Activated T-helper 17 cell treated with anti-CD3 and anti-CD28 coated beads, Interleukin-2, amount 50 U/mL, for 72 hours (primary cell): ENCODE results near the gene C10orf105. TPM values are rescaled to one million over a fixed set of nuclear protein-coding genes. Genes with fewer than 3 reads are reported as not detected.

ENCODE experiments used
- ATAC-seq: fragments of 150-1000 bp; cut with Tn5 transposase; replicated peaks from 2 replicates; pipeline ENCODE4 v1.10.0; 2021; ENCODE audit warnings: mild to moderate bottlenecking, moderate library complexity
- H3K27ac Mint-ChIP-seq: one replicate; pipeline ENCODE4 v1.8.0; 2022; ENCODE audit warnings: mixed read lengths
- H3K27me3 Mint-ChIP-seq: one replicate; pipeline ENCODE4 v1.8.0; 2022; ENCODE audit warnings: mixed read lengths
- H3K36me3 Mint-ChIP-seq: one replicate; pipeline ENCODE4 v1.8.0; 2022; ENCODE audit warnings: low read depth, mild to moderate bottlenecking, mixed read lengths
- H3K4me1 Mint-ChIP-seq: one replicate; pipeline ENCODE4 v1.8.0; 2022; ENCODE audit warnings: mixed read lengths
- H3K4me3 Mint-ChIP-seq: one replicate; pipeline ENCODE4 v1.8.0; 2022; ENCODE audit warnings: mild to moderate bottlenecking, mixed read lengths
- H3K9me3 Mint-ChIP-seq: one replicate; pipeline ENCODE4 v1.8.0; 2022; ENCODE audit warnings: mixed read lengths
- total RNA-seq, 2 donors: library from RNA; stranded (reverse); gene quantifications; one replicate each; pipeline ENCODE4 v1.2.3, GENCODE V29; 2022

The C10orf105 gene
- total RNA-seq, 2 donors from 2014 or later = 0.04 to 1.0 TPM

- no peak overlapping the region for H3K4me3 Mint-ChIP-seq
- ATAC-seq = no peak
Observed at GRCh38 chr10:71710519-71710918, 9.1 kb downstream of the C10orf105 start.

GRCh38 chr10:71708897-71709882 is 10.4 kb downstream of the C10orf105 start:
- H3K36me3 Mint-ChIP-seq = peaks cover 1% of the 10 kb centered on the region
- no peaks in the 10 kb centered on the region for H3K9me3 Mint-ChIP-seq
- H3K27ac Mint-ChIP-seq = peak overlapping the region; percentile 37
- no peaks in the 10 kb centered on the region for H3K27me3 Mint-ChIP-seq
- peaks cover 23% of the 10 kb centered on the region for H3K4me1 Mint-ChIP-seq
- ATAC-seq = no peak
- H3K4me3 Mint-ChIP-seq = no peak overlapping the region

More at GRCh38 chr10:71710519-71710918, 9.1 kb downstream of the C10orf105 start:
- H3K36me3 Mint-ChIP-seq = peaks cover 11% of the 10 kb centered on the region
- no peak overlapping the region for H3K27ac Mint-ChIP-seq
- H3K27me3 Mint-ChIP-seq = no peaks in the 10 kb centered on the region
- no peaks in the 10 kb centered on the region for H3K9me3 Mint-ChIP-seq
- peaks cover 32% of the 10 kb centered on the region for H3K4me1 Mint-ChIP-seq

GRCh38 chr10:71708301-71708703 is 11.3 kb downstream of the C10orf105 start:
- no peaks in the 10 kb centered on the region for H3K9me3 Mint-ChIP-seq
- H3K36me3 Mint-ChIP-seq = no peaks in the 10 kb centered on the region
- H3K4me1 Mint-ChIP-seq = peaks cover 18% of the 10 kb centered on the region
- ATAC-seq = peak; percentile 67
- H3K27ac Mint-ChIP-seq = peak overlapping the region; percentile 12
- no peaks in the 10 kb centered on the region for H3K27me3 Mint-ChIP-seq
- no peak overlapping the region for H3K4me3 Mint-ChIP-seq

GRCh38 chr10:71707240-71707789 is 12.3 kb downstream of the C10orf105 start:
- no peaks in the 10 kb centered on the region for H3K36me3 Mint-ChIP-seq
- no peak overlapping the region for H3K4me3 Mint-ChIP-seq
- H3K27me3 Mint-ChIP-seq = no peaks in the 10 kb centered on the region
- ATAC-seq = no peak
- peaks cover 13% of the 10 kb centered on the region for H3K4me1 Mint-ChIP-seq
- no peaks in the 10 kb centered on the region for H3K9me3 Mint-ChIP-seq
- H3K27ac Mint-ChIP-seq = peak overlapping the region; percentile 12

- ATAC-seq = no peak
- Mint-ChIP-seq H3K4me3 (no peak overlapping the region), H3K4me1 (peaks cover 13% of the 10 kb centered on the region), H3K27ac (no peak overlapping the region), H3K9me3 (no peaks in the 10 kb centered on the region), H3K36me3 (no peaks in the 10 kb centered on the region), H3K27me3 (no peaks in the 10 kb centered on the region)
Observed at GRCh38 chr10:71706216-71707121, 13.1 kb downstream of the C10orf105 start.

GRCh38 chr10:71705582-71705981 is 14.0 kb downstream of the C10orf105 start:
- peaks cover 13% of the 10 kb centered on the region for H3K4me1 Mint-ChIP-seq
- H3K9me3 Mint-ChIP-seq = no peaks in the 10 kb centered on the region
- no peaks in the 10 kb centered on the region for H3K36me3 Mint-ChIP-seq
- H3K27me3 Mint-ChIP-seq = no peaks in the 10 kb centered on the region
- no peak for ATAC-seq
- H3K27ac Mint-ChIP-seq = peak overlapping the region; percentile 68
- H3K4me3 Mint-ChIP-seq = no peak overlapping the region

GRCh38 chr10:71704816-71705215 is 14.8 kb downstream of the C10orf105 start:
- Mint-ChIP-seq H3K27me3 (no peaks in the 10 kb centered on the region), H3K36me3 (no peaks in the 10 kb centered on the region), H3K27ac (no peak overlapping the region), H3K9me3 (no peaks in the 10 kb centered on the region), H3K4me1 (peaks cover 13% of the 10 kb centered on the region), H3K4me3 (no peak overlapping the region)
- no peak for ATAC-seq

GRCh38 chr10:71703577-71703976 is 16.0 kb downstream of the C10orf105 start:
- no peaks in the 10 kb centered on the region for H3K36me3 Mint-ChIP-seq
- H3K27me3 Mint-ChIP-seq = no peaks in the 10 kb centered on the region
- H3K27ac Mint-ChIP-seq = no peak overlapping the region
- H3K9me3 Mint-ChIP-seq = no peaks in the 10 kb centered on the region
- no peak for ATAC-seq
- H3K4me1 Mint-ChIP-seq = peaks cover 12% of the 10 kb centered on the region
- H3K4me3 Mint-ChIP-seq = no peak overlapping the region

GRCh38 chr10:71701496-71702132 is 18.0 kb downstream of the C10orf105 start:
- no peak for ATAC-seq

GRCh38 chr10:71700731-71701368 is 18.7 kb downstream of the C10orf105 start:
- Mint-ChIP-seq H3K27me3 (no peaks in the 10 kb centered on the region), H3K4me3 (no peak overlapping the region), H3K4me1 (peaks cover 16% of the 10 kb centered on the region), H3K36me3 (no peaks in the 10 kb centered on the region), H3K27ac (no peak overlapping the region), H3K9me3 (no peaks in the 10 kb centered on the region)
- ATAC-seq = no peak

More at GRCh38 chr10:71701496-71702132, 18.0 kb downstream of the C10orf105 start:
- Mint-ChIP-seq H3K9me3 (no peaks in the 10 kb centered on the region), H3K4me3 (no peak overlapping the region), H3K27me3 (no peaks in the 10 kb centered on the region), H3K27ac (no peak overlapping the region), H3K36me3 (no peaks in the 10 kb centered on the region), H3K4me1 (peaks cover 16% of the 10 kb centered on the region)

- Mint-ChIP-seq H3K27me3 (no peaks in the 10 kb centered on the region), H3K36me3 (no peaks in the 10 kb centered on the region), H3K4me1 (peaks cover 16% of the 10 kb centered on the region), H3K4me3 (peak overlapping the region; percentile 38), H3K27ac (peak overlapping the region; percentile 51), H3K9me3 (no peaks in the 10 kb centered on the region)
- ATAC-seq = peak; percentile 43
Observed at GRCh38 chr10:71698737-71699136, 20.8 kb downstream of the C10orf105 start.

- Mint-ChIP-seq H3K4me3 (peak overlapping the region; percentile 38), H3K27me3 (no peaks in the 10 kb centered on the region), H3K27ac (peak overlapping the region; percentile 51), H3K4me1 (peaks cover 16% of the 10 kb centered on the region), H3K36me3 (no peaks in the 10 kb centered on the region), H3K9me3 (no peaks in the 10 kb centered on the region)
- peak; percentile 74 for ATAC-seq
Observed at GRCh38 chr10:71697938-71698709, 21.5 kb downstream of the C10orf105 start.
